Femur (tissue), 1 donor: Measurements from ENCODE around the gene P2RY1.

Source experiments
- DNase-seq: peaks from one replicate; pipeline ENCODE4 v3.0.0-alpha.2; 2017

The P2RY1 gene

GRCh38 chr3:152834776-152835600, at the start of gene P2RY1:
Gene P2RY1, plus strand, starts transcription at chr3:152835131. Its CDS starts 652 bp downstream, at chr3:152835783.
- peak; percentile 79 for DNase-seq

- DNase-seq = no peak
These were observed 47.8 kb upstream of the P2RY1 start for GRCh38 chr3:152786977-152787681.

- DNase-seq = no peak
These were observed 44.1 kb upstream of the P2RY1 start for GRCh38 chr3:152790651-152791387.

GRCh38 chr3:152793969-152794368, 41.0 kb upstream of the P2RY1 start:
- no peak for DNase-seq

- no peak for DNase-seq
These were observed 37.0 kb upstream of the P2RY1 start for GRCh38 chr3:152797751-152798432.

GRCh38 chr3:152811974-152812760, 22.8 kb upstream of the P2RY1 start:
- no peak for DNase-seq

- DNase-seq = no peak
These were observed 17.5 kb upstream of the P2RY1 start for GRCh38 chr3:152817400-152817799.

GRCh38 chr3:152818027-152818426, 16.9 kb upstream of the P2RY1 start:
- no peak for DNase-seq

GRCh38 chr3:152823173-152823572, 11.8 kb upstream of the P2RY1 start:
- no peak for DNase-seq

- DNase-seq = no peak
These were observed 11.2 kb upstream of the P2RY1 start for GRCh38 chr3:152823781-152824180.

- DNase-seq = no peak
These were observed 9.4 kb upstream of the P2RY1 start for GRCh38 chr3:152825566-152825965.

- DNase-seq = no peak
These were observed 8.5 kb upstream of the P2RY1 start for GRCh38 chr3:152826476-152826875.

- DNase-seq = no peak
These were observed 7.6 kb upstream of the P2RY1 start for GRCh38 chr3:152827313-152827712.

- no peak for DNase-seq
These were observed 6.7 kb upstream of the P2RY1 start for GRCh38 chr3:152828075-152828840.

- DNase-seq = no peak
These were observed 4.7 kb upstream of the P2RY1 start for GRCh38 chr3:152830245-152830644.

- DNase-seq = no peak
These were observed 2.9 kb upstream of the P2RY1 start for GRCh38 chr3:152832046-152832445.

- no peak for DNase-seq
These were observed 1.8 kb upstream of the P2RY1 start for GRCh38 chr3:152833089-152833488.

GRCh38 chr3:152834191-152834775, 648 bp upstream of the P2RY1 start:
- DNase-seq = no peak

GRCh38 chr3:152835601-152836102, 721 bp downstream of the P2RY1 start:
- peak; percentile 67 for DNase-seq

- no peak for DNase-seq
These were observed 1.3 kb downstream of the P2RY1 start for GRCh38 chr3:152836269-152836668.

GRCh38 chr3:152839511-152839910, 4.6 kb downstream of the P2RY1 start:
- no peak for DNase-seq
